Measurements from ENCODE around the gene KLK4. TPM values are rescaled to one million over a fixed set of nuclear protein-coding genes. Genes with fewer than 3 reads are reported as not detected.

KLK4 gene
- polyA plus RNA-seq, 1 of the 3 experiments (the other 2 are of a cell fraction): not detected

DNA sequence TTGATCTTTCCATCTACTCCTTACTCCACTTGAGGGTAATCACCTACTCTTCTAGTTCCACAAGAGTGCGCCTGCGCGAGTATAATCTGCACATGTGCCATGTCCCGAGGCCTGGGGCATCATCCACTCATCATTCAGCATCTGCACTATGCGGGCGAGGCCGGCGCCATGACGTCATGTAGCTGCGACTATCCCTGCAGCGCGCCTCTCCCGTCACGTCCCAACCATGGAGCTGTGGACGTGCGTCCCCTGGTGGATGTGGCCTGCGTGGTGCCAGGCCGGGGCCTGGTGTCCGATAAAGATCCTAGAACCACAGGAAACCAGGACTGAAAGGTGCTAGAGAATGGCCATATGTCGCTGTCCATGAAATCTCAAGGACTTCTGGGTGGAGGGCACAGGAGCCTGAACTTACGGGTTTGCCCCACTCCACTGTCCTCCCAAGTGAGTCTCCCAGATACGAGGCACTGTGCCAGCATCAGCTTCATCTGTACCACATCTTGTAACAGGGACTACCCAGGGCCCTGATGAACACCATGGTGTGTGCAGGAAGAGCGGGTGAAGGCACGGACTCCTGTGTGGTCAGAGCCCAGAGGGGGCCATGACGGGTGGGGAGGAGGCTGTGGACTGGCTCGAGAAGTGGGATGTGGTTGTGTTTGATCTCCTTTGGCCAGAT, 40.6 kb downstream of the KLK4 start:
- no peaks in the 10 kb centered on the region for H3K36me3 ChIP-seq (replicated peaks in 1 of 2; ENCODE audit: control insufficient read depth in 1 of 2, insufficient read depth in 2 of 2, low read length in 1 of 2)
- H3K4me3 ChIP-seq (ENCODE audit: low read depth in 2 of 2, low read length in 1 of 2): no peak overlapping the region; a peak in 1 of 4 replicates
- WGBS (ENCODE audit: low lambda C conversion rate): 13% methylated on average over 23 of the region's 26 CpGs
- peaks cover 0 to 2% of the 10 kb centered on the region in 2 experiments; a peak in 1 of 4 replicates for H3K4me1 ChIP-seq (ENCODE audit: control insufficient read depth in 1 of 2, insufficient read depth in 2 of 2, low read depth in 1 of 2, low read length in 1 of 2)
- no peaks in the 10 kb centered on the region for H3F3A ChIP-seq (replicated peaks; ENCODE audit: insufficient read depth)
- no peak overlapping the region for H3K9ac ChIP-seq
- H2AFZ ChIP-seq (ENCODE audit: low read depth): peak overlapping the region; percentile 56; the same call in 1 of the 2 replicates
- TF ChIP-seq RXRA (IDR thresholded peaks at IDR 0.05; ENCODE audit: borderline replicate concordance, low read depth): no peak
- TF ChIP-seq, protein P1, sequence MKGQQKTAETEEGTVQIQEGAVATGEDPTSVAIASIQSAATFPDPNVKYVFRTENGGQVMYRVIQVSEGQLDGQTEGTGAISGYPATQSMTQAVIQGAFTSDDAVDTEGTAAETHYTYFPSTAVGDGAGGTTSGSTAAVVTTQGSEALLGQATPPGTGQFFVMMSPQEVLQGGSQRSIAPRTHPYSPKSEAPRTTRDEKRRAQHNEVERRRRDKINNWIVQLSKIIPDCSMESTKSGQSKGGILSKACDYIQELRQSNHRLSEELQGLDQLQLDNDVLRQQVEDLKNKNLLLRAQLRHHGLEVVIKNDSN (IDR thresholded peaks at IDR 0.05; ENCODE audit: borderline replicate concordance, low read depth): no peak
- no peak for TF ChIP-seq JUND (IDR thresholded peaks at IDR 0.05)
- peak; percentile 45; the same call in 1 of the 2 replicates for TF ChIP-seq CTCF (IDR thresholded peaks at IDR 0.05)
- TF ChIP-seq SIN3A (IDR thresholded peaks at IDR 0.05; ENCODE audit: borderline replicate concordance, low read depth, low read length): no peak
- TF ChIP-seq GABPA (IDR thresholded peaks at IDR 0.05; ENCODE audit: low read depth): no peak
- no peak for TF ChIP-seq EZH2phosphoT487 (IDR thresholded peaks at IDR 0.05; ENCODE audit: borderline replicate concordance, low read depth)
- no peak for TF ChIP-seq FOXJ3 (CRISPR knock-in tag; IDR thresholded peaks at IDR 0.05)
- TF ChIP-seq, protein P2, sequence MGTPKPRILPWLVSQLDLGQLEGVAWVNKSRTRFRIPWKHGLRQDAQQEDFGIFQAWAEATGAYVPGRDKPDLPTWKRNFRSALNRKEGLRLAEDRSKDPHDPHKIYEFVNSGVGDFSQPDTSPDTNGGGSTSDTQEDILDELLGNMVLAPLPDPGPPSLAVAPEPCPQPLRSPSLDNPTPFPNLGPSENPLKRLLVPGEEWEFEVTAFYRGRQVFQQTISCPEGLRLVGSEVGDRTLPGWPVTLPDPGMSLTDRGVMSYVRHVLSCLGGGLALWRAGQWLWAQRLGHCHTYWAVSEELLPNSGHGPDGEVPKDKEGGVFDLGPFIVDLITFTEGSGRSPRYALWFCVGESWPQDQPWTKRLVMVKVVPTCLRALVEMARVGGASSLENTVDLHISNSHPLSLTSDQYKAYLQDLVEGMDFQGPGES (IDR thresholded peaks at IDR 0.05; ENCODE audit: low read depth, low read length): no peak
- TF ChIP-seq SMC3 (IDR thresholded peaks at IDR 0.05; ENCODE audit: low read depth, low read length): peak; percentile 36; the same call in 1 of the 2 replicates
- peak; percentile 47 for TF ChIP-seq RAD21 (IDR thresholded peaks at IDR 0.05; ENCODE audit: low read length)
- TF ChIP-seq NRF1 (IDR thresholded peaks at IDR 0.05; ENCODE audit: low read depth, low read length): peak; percentile 21; the same call in 1 of the 2 replicates
- CTCF ChIA-PET: interaction anchor here (1.1 kb wide), 1 partner anchor 19 kb away, joined by 3 read pairs; no protein-coding TSS in a partner anchor
- no peak overlapping the region for H3K27ac ChIP-seq (ENCODE audit: low read depth in 2 of 2, low read length in 1 of 2)
- no peak overlapping the region; the same call in 1 of the 2 replicates for H3K4me2 ChIP-seq
- no peaks in the 10 kb centered on the region for H3K79me2 ChIP-seq (ENCODE audit: insufficient read depth)
- H3K27me3 ChIP-seq (ENCODE audit: insufficient read depth): peaks cover 53% of the 10 kb centered on the region
- H3K9me2 ChIP-seq: no peaks in the 10 kb centered on the region
- POLR2A ChIA-PET: no interaction called here
- H4K20me1 ChIP-seq (ENCODE audit: insufficient read depth): no peaks in the 10 kb centered on the region
- no peaks in the 10 kb centered on the region for H3K9me3 ChIP-seq
- DNase-seq: peak; percentile 80

DNA sequence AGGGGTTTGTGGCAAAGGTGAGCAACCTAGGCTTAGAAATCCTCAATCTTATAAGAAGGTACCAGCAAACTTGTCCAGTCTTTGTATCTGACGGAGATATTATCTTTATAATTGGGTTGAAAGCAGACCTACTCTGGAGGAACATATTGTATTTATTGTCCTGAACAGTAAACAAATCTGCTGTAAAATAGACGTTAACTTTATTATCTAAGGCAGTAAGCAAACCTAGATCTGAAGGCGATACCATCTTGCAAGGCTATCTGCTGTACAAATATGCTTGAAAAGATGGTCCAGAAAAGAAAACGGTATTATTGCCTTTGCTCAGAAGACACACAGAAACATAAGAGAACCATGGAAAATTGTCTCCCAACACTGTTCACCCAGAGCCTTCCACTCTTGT, 41.7 kb downstream of the KLK4 start:
- no peak overlapping the region for H3K9ac ChIP-seq
- H3F3A ChIP-seq (replicated peaks; ENCODE audit: insufficient read depth): no peaks in the 10 kb centered on the region
- WGBS (ENCODE audit: low lambda C conversion rate): 29% methylated on average over 4 of the region's 4 CpGs
- H3K4me1 ChIP-seq (ENCODE audit: control insufficient read depth in 1 of 2, insufficient read depth in 2 of 2, low read depth in 1 of 2, low read length in 1 of 2): peaks cover 0 to 2% of the 10 kb centered on the region in 2 experiments; a peak in 1 of 4 replicates
- no peak overlapping the region for H3K4me2 ChIP-seq
- no peak for DNase-seq
- no peaks in the 10 kb centered on the region for H4K20me1 ChIP-seq (ENCODE audit: insufficient read depth)
- peaks cover 46% of the 10 kb centered on the region for H3K27me3 ChIP-seq (ENCODE audit: insufficient read depth)
- POLR2A ChIA-PET: no interaction called here
- H3K4me3 ChIP-seq (ENCODE audit: low read depth in 2 of 2, low read length in 1 of 2): no peak overlapping the region
- no peak overlapping the region for H2AFZ ChIP-seq (ENCODE audit: low read depth)
- CTCF ChIA-PET: interaction anchor here (1.1 kb wide), 1 partner anchor 20 kb away, joined by 3 read pairs; no protein-coding TSS in a partner anchor
- H3K36me3 ChIP-seq (replicated peaks in 1 of 2; ENCODE audit: control insufficient read depth in 1 of 2, insufficient read depth in 2 of 2, low read length in 1 of 2): no peaks in the 10 kb centered on the region
- no peak overlapping the region for H3K27ac ChIP-seq (ENCODE audit: low read depth in 2 of 2, low read length in 1 of 2)
- H3K9me2 ChIP-seq: no peaks in the 10 kb centered on the region
- H3K9me3 ChIP-seq: no peaks in the 10 kb centered on the region
- H3K79me2 ChIP-seq (ENCODE audit: insufficient read depth): no peaks in the 10 kb centered on the region
- TF ChIP-seq, protein P1 (IDR thresholded peaks at IDR 0.05; ENCODE audit: borderline replicate concordance, low read depth): no peak
- TF ChIP-seq NFIC (IDR thresholded peaks at IDR 0.05; ENCODE audit: borderline replicate concordance) (no peak), EZH2phosphoT487 (IDR thresholded peaks at IDR 0.05; ENCODE audit: borderline replicate concordance, low read depth) (no peak), NRF1 (IDR thresholded peaks at IDR 0.05; ENCODE audit: low read depth, low read length) (no peak), MXI1 (IDR thresholded peaks at IDR 0.05; ENCODE audit: low read depth, low read length) (no peak), JUND (IDR thresholded peaks at IDR 0.05) (no peak), GATA2 (CRISPR knock-in tag; IDR thresholded peaks at IDR 0.05) (no peak)
- TF ChIP-seq, protein P2 (IDR thresholded peaks at IDR 0.05; ENCODE audit: low read depth, low read length): no peak

Data from SK-N-SH (cell line).